HFF-Myc (cell line): ENCODE results near the gene SPRR2B.

ENCODE experiments used
- DNase-seq: peaks from one replicate; pipeline ENCODE4 v3.0.0-alpha.2; 2011; ENCODE audit warnings: low read depth; ENCODE audit errors: extremely low read depth
- H3K4me3 ChIP-seq: replicated peaks from 2 replicates; pipeline ENCODE4 v1.5.1; 2011; ENCODE audit warnings: low read depth, mild to moderate bottlenecking, control low read depth, low read length
- CTCF ChIP-seq: IDR thresholded peaks from 2 replicates; pipeline ENCODE4 v1.5.1; 2012; ENCODE audit warnings: mild to moderate bottlenecking, low read depth, low read length, control low read depth; ENCODE audit errors: missing control alignments

Gene SPRR2B

GRCh38 chr1:153095764-153096163 is 24.4 kb upstream of the SPRR2B start:
- DNase-seq = no peak
- no peak for TF ChIP-seq CTCF
- no peak overlapping the region for H3K4me3 ChIP-seq

GRCh38 chr1:153094426-153094825 is 23.0 kb upstream of the SPRR2B start, which contains the start of gene SPRR2E:
Gene SPRR2E, minus strand, starts transcription at chr1:153094526. Its CDS starts 775 bp downstream, at chr1:153093751.
- TF ChIP-seq CTCF = no peak
- H3K4me3 ChIP-seq = no peak within 1 kb of the TSS
- no peak for DNase-seq

GRCh38 chr1:153087652-153088051 is 16.2 kb upstream of the SPRR2B start:
- H3K4me3 ChIP-seq = no peak overlapping the region
- TF ChIP-seq CTCF = no peak
- no peak for DNase-seq

GRCh38 chr1:153081736-153082135 is 10.3 kb upstream of the SPRR2B start:
- no peak overlapping the region for H3K4me3 ChIP-seq
- no peak for DNase-seq
- no peak for TF ChIP-seq CTCF

GRCh38 chr1:153072806-153073726 is 1.7 kb upstream of the SPRR2B start:
- no peak for DNase-seq
- no peak overlapping the region for H3K4me3 ChIP-seq
- no peak for TF ChIP-seq CTCF

- DNase-seq = no peak
- H3K4me3 ChIP-seq = no peak overlapping the region
- no peak for TF ChIP-seq CTCF
These were observed 1.2 kb downstream of the SPRR2B start for GRCh38 chr1:153070243-153070642.
